ENCODE measurements around the gene CD34. TPM values are rescaled to one million over a fixed set of nuclear protein-coding genes. Genes with fewer than 3 reads are reported as not detected.

CD34 gene
- total RNA-seq, 2 donors from 2014 or later, result 67.8 to 77.3 TPM

- ATAC-seq (ENCODE audit: insufficient number of reproducible peaks, low FRiP score, low read depth) (no peak), DNase-seq (ENCODE audit: low spot score) (no peak)
- peak; percentile 12 for TF ChIP-seq CTCF (IDR thresholded peaks at IDR 0.05)
- Histone ChIP-seq H3K4me3 (peak overlapping the region; percentile 80), H3K4me1 (ENCODE audit: control insufficient read depth in 1 of 2, low read depth in 2 of 2) (peaks cover 20 to 43% of the 10 kb centered on the region in 2 donors), H3K27ac (peak overlapping the region; percentile 80 to 87), H3K27me3 (replicated peaks; ENCODE audit: insufficient read depth) (no peaks in the 10 kb centered on the region), H3K36me3 (no peaks in the 10 kb centered on the region), H3K9me3 (no peaks in the 10 kb centered on the region)
These were observed 47.6 kb upstream of the CD34 start for GRCh38 chr1:207958376-207959139.

DNA sequence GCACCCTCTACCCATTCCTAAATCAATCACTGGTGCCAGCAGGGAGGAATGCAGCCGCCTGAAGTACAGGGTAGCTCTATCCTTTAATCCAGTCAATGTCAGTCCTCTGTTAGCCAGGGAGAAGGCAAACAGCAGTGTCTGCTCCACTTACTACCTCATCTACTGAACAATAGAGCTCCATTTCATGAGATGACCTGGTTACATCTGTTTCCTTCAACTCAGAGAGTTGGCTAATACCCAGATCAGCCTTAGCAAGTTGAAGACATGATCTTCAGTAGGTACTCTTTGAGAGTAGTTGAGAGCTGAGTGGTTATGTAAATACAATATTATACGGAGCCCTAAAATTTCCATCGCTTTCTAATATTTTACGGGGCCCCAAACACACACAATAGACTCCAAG lies 46.1 kb upstream of the CD34 start:
- DNase-seq (ENCODE audit: low spot score) (no peak), ATAC-seq (ENCODE audit: insufficient number of reproducible peaks, low FRiP score, low read depth) (no peak)
- TF ChIP-seq CTCF (IDR thresholded peaks at IDR 0.05), result no peak
- Histone ChIP-seq H3K4me3 (no peak overlapping the region), H3K9me3 (no peaks in the 10 kb centered on the region), H3K27ac (no peak overlapping the region), H3K27me3 (replicated peaks; ENCODE audit: insufficient read depth) (no peaks in the 10 kb centered on the region), H3K36me3 (no peaks in the 10 kb centered on the region), H3K4me1 (ENCODE audit: control insufficient read depth in 1 of 2, low read depth in 2 of 2) (peaks cover 11 to 33% of the 10 kb centered on the region in 2 donors)

DNA sequence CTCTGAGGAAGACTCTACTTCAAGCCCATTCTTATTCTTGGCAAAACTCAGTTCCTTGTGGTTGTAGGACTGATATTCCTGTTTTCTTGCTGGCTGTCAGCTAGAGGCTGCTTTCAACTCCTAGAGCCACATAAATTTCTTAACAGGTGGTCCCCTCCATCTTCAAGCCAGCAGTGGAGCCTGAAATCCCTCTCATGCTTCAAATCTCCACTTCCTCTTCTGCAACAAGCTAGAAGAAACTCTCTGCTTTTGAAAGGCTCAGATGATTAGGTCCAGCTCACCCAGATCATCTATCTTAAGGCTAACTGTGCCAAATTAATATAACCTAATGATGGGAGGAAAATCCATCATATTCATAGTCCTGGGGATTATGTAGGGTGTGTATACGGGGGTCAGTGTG lies 43.2 kb upstream of the CD34 start:
- Histone ChIP-seq H3K4me1 (ENCODE audit: control insufficient read depth in 1 of 2, low read depth in 2 of 2) (peaks cover 5 to 10% of the 10 kb centered on the region in 2 donors), H3K4me3 (no peak overlapping the region), H3K36me3 (no peaks in the 10 kb centered on the region), H3K9me3 (no peaks in the 10 kb centered on the region), H3K27me3 (replicated peaks; ENCODE audit: insufficient read depth) (no peaks in the 10 kb centered on the region), H3K27ac (no peak overlapping the region)
- ATAC-seq (ENCODE audit: insufficient number of reproducible peaks, low FRiP score, low read depth), result no peak
- no peak for DNase-seq (ENCODE audit: low spot score)
- TF ChIP-seq CTCF (IDR thresholded peaks at IDR 0.05), result no peak

GRCh38 chr1:207952617-207953542 lies 42.0 kb upstream of the CD34 start:
- Histone ChIP-seq H3K4me3 (no peak overlapping the region), H3K4me1 (ENCODE audit: control insufficient read depth in 1 of 2, low read depth in 2 of 2) (no peaks in the 10 kb centered on the region), H3K27me3 (replicated peaks; ENCODE audit: insufficient read depth) (no peaks in the 10 kb centered on the region), H3K9me3 (no peaks in the 10 kb centered on the region), H3K36me3 (no peaks in the 10 kb centered on the region), H3K27ac (no peak overlapping the region)
- TF ChIP-seq CTCF (IDR thresholded peaks at IDR 0.05), result no peak
- DNase-seq (ENCODE audit: low spot score) (no peak), ATAC-seq (ENCODE audit: insufficient number of reproducible peaks, low FRiP score, low read depth) (no peak)

DNA sequence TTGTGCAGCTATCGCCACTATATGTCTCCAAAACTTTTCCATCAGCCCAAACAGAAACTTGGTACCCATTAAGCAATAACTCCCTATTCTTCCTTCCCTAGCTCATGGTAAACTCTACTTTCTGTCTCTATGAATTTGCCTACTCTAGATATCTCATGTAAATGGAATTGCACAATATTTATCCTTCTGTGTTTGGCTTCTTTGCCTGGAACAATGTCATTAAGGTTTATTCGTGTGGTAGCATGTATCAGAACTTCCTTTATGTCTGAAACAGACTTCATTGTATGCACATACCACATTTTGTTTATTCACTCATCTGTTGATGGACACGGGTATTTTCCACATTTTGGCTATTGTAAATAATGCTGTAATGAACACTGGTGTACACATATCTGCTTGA lies 40.7 kb upstream of the CD34 start:
- no peak for TF ChIP-seq CTCF (IDR thresholded peaks at IDR 0.05)
- no peaks in the 10 kb centered on the region for H3K27me3 ChIP-seq (replicated peaks; ENCODE audit: insufficient read depth)
- H3K9me3 ChIP-seq, result no peaks in the 10 kb centered on the region
- no peaks in the 10 kb centered on the region for H3K4me1 ChIP-seq (ENCODE audit: control insufficient read depth in 1 of 2, low read depth in 2 of 2)
- no peak overlapping the region for H3K27ac ChIP-seq
- H3K36me3 ChIP-seq, result no peaks in the 10 kb centered on the region
- no peak overlapping the region for H3K4me3 ChIP-seq
- DNase-seq (ENCODE audit: low spot score), result no peak
- no peak for ATAC-seq (ENCODE audit: insufficient number of reproducible peaks, low FRiP score, low read depth)

All from thoracic aorta (tissue), 2 donors.